ENCODE measurements around the gene PCDH17.
A peak's percentile ranks its signal among the peaks of the same experiment; 100 is the strongest.

Gene PCDH17, protein sequence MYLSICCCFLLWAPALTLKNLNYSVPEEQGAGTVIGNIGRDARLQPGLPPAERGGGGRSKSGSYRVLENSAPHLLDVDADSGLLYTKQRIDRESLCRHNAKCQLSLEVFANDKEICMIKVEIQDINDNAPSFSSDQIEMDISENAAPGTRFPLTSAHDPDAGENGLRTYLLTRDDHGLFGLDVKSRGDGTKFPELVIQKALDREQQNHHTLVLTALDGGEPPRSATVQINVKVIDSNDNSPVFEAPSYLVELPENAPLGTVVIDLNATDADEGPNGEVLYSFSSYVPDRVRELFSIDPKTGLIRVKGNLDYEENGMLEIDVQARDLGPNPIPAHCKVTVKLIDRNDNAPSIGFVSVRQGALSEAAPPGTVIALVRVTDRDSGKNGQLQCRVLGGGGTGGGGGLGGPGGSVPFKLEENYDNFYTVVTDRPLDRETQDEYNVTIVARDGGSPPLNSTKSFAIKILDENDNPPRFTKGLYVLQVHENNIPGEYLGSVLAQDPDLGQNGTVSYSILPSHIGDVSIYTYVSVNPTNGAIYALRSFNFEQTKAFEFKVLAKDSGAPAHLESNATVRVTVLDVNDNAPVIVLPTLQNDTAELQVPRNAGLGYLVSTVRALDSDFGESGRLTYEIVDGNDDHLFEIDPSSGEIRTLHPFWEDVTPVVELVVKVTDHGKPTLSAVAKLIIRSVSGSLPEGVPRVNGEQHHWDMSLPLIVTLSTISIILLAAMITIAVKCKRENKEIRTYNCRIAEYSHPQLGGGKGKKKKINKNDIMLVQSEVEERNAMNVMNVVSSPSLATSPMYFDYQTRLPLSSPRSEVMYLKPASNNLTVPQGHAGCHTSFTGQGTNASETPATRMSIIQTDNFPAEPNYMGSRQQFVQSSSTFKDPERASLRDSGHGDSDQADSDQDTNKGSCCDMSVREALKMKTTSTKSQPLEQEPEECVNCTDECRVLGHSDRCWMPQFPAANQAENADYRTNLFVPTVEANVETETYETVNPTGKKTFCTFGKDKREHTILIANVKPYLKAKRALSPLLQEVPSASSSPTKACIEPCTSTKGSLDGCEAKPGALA (N-terminal part only)

DNA sequence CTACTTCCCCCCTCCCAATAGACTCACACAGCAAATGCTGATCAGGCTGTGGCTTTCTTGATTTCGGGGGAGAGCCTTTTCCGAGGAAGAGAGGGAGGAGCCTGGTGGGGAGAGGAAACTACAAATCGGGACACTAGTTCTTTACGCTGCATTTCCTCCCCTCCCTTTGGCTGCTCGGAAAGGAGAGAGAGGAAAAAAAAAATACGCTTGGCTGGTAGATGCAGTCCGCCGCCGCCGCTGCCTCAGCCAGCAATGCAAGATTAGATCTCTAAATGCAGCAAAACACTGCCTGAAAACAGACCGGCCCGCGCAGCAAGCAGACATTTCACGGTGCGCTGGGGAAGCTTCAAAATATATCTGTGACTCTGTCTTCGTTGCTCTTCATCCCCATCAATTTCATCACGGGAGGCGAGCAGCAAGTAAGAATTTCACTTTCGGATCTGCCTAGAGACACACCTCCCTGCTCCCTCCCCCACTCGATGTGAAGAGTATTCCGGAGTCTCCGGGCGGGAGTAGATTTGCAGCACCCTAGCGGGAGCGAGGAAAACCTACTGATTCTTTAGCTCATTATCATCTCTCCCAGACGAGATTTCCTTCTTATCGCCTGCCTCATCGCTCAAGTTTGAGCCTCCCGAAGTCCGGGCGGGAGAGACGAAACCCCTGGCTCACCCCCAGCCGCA, at the start of gene PCDH17:
TSS of gene PCDH17 (plus strand) at position 149 of the 680 bp plus-strand sequence. CDS start 803 bp downstream, outside the sequence.
- DNase-seq (ENCODE audit: low read depth), result peak; percentile 56

DNA sequence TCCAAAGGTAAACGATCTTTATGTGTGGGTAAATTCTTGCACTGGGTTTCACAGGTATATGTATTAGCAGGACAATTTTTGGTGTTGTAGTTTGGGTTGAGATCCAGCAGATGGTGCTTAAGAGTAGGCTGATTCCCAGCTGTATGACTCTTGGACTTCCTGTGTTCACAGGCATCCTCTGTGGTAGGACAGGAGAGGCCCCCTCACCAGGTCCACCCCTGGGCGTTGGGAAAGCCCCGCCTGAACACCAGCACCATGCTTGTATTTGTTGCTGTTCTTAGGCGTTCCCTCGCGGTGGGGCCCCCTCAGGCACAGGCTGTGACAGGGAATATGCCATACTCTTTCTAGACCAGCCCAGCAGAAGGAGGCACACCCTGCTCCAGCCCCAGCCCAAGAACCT, 49.5 kb upstream of the PCDH17 start:
- no peak for DNase-seq (ENCODE audit: low read depth)

DNA sequence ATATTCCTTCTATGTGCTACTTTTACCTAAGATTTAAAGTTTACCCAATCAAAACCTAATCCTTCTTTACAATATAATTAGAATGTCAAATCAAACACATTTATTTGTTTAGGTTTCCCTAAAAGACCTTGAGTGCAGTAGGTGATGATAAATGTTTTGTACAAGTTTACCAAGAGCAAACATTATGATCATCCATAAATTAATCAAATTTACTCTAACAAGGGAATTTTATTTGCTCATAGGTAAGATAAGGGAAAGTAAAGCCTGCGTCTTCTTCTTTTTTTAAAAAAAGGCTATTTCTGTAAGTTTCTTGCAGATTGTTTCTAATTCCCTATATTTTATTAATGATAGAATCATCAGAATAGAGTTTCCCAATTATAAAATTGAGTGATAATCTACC, 48.0 kb upstream of the PCDH17 start:
- DNase-seq (ENCODE audit: low read depth), result no peak

DNA sequence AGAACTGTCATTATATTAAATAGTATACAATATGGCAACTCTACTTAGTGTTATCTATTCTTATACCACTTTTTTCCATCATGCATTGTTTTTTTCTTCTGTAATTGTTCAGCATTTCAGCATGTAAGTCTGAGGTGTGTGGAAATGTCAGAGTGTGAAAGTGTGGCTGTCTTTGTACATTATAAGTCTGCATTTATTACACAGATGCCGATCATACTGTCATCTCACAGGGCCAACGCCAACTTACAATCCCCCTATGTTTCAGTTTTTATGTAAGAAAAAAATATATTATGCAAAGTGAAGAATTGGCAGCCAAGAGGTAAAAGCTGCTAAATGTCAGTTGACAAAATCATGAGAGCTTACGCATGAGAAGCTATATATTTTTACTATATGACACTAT, 42.9 kb upstream of the PCDH17 start:
- no peak for DNase-seq (ENCODE audit: low read depth)

DNA sequence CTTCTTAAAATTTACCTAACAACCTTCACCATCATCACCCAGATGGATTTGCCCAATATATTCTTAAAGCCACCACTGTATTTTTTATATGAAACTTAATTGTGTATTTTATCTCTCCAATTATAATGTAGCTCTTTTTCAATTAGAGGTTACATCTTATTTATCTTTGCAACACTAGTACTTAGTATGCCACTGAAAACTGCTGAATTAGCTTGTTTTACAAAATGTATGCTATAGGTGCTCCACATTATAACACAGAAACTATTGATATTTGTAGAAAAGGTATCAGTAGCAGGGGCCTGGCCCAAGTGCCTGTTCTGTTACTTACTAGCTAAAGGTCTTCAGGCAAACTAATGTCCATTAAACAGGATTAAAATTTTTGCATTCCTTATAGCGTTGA, 35.8 kb upstream of the PCDH17 start:
- DNase-seq (ENCODE audit: low read depth), result no peak

DNA sequence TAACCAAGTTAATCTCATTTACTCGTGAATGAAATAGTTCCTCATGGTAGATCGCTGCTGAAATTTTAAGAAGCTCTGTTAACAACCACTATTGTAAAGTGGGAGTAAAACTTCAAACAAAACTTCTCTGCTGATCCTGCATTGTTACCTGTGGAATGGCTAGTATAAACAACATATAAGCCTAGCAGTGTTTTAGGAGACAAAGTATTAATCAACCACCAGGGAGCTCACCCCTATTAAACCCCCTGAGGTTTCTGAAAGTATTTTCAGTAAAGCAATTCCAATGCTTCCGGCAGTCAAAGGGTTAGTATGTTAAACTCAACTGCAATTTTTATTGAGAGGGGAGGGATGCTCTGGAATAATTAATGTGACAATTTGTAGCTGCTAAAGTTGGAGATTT, 30.0 kb upstream of the PCDH17 start:
- DNase-seq (ENCODE audit: low read depth), result no peak

DNA sequence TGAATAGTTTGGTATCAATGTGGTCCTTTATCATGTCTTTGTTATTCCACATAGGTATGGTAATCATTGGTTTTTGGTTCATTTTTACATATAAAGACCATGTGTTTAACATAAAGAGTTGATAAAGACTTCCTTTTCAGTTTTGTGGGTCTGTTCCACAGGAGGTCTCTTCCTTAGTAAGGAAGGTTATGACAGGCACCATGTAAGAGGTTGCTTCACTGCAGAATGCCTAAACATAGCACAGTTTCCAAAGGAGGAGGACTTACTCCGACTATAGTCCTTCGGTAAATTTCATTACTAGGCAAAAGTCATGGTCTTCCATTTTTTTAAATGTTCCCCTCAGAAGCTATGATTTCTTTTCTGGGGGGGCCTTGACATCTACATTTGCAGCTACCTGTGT, 27.1 kb upstream of the PCDH17 start:
- no peak for DNase-seq (ENCODE audit: low read depth)

DNA sequence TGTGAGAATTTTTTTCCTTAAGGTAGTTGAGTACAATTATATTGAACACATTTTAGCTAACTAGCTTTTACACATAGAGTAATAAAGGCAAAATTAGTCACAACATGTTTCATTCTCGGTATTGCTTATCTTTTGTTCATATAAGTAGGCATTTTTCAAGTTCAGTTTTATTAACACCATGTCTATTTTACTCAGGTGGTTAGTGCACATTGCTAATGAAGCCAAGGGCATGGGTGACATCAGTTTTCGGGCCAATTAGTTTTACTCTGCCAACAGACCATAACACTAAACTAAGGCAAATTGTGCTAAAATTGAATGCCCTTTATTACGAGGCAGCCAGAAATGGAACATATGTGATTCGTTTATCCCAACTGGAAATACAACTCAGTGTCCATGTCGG, 19.6 kb upstream of the PCDH17 start:
- no peak for DNase-seq (ENCODE audit: low read depth)

DNA sequence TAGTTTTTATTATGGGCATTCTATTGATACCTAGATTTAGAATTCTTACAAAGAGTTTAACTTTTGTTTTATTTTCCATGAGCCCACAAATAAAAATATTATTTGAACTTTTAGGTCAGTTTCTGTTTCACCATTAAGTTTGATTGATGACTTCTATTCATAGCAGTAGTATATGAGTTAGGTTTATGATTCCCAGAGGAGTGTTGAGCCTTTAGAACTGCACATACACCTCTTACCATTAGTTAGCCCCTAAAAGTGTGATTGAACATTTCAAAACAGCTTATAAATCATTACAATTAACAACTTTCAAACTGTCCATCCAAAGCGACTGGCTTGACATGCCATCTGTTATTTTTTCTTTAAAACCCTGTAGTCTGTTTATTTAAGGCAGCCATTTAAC, 19.0 kb upstream of the PCDH17 start:
- no peak for DNase-seq (ENCODE audit: low read depth)

DNA sequence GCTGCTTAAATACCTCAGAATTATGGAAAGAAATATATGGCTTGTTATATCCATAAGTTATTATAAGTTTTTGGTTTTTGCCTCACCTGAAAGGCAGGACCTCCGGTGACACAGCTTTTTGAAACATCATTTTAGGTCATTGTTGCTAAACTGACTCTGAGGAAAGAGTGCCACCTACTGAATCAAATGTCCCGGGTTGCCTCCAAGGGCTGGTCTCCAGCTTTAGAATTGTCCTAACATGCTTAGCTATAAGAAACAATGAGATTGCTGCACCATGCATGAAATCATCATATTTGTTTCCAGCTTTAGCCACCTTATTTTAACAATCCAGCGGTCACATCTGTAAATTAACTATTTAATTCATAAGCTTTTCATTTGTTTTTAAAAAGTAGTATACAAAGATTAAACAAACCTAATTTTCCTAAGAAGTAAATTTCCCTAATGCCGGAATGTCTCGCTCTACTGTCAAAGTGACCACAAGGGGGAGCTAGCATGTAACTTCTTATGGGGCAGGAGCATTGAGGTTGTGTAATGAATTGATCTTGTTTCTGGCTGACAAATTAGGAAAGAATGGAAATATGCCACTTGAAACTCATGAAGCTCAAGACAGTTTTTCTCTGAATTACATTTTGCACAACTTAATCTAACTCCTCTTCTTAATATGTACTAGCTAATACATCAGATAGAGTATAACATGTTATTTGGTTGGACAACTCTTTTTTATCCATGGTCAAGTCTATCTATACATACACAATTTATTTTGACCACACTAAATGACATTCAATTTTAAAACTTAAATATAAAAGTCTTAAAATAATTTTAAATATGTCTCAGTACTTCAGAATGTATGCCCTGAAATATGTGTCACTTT, 6.7 kb upstream of the PCDH17 start:
- DNase-seq (ENCODE audit: low read depth), result peak; percentile 53

DNA sequence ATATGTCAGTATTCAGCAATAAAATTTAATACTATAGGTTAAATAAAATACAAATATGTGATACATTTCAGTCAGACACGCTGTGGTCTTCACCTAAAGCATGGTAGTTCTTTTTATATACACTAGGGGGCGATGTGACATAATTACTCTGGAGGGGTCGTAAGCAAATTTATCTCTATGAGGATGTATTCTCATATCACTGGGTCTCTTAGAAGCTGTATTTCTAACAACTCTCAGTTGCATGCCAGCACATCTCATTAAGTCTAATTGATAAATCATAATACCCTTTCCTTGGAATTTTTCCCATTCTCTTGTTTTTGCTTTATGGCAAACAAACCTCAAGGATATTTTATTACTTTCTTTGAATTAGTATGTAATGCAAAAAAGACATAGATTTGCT, 3.9 kb upstream of the PCDH17 start:
- peak; percentile 27 for DNase-seq (ENCODE audit: low read depth)

DNA sequence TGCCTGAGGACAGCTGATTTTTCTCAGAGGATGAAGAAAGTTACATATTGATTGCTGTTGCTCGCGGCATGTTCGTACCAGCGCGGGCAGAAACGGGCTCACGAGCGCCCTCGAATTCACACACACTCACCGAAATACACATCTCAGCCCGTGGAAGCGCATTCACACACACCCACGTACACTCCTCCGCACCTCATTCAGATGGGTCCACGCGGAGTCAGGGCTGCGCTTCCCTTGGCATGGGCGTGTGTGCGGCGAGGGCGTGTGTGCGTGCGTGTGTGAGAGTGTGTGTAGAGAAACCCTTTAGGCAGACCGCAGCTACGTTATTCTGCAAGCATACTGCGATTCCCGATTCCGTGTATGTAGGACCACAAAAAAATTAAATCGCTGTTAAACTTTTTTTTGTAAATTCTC, 2.1 kb upstream of the PCDH17 start:
- DNase-seq (ENCODE audit: low read depth), result no peak

DNA sequence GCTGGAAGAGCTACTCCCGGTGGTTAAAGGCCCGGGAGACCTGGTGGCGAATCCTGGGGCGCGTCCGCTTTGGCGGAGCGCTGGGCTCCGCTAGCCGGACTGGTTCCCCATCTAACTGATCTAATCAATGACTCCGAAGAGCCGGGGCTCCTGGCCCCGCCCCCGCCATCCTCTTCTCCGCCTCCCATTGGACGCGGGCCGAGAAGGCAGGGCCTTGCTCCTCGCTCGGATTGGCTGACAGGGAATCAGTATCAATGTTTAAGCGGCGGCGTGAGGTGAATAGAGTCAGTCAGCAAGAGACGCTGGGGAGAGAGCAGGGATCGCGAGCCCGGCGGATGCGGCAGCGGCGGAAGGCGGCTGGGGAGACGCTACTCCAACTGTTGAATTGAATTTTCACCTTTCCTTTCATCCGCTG, 1.7 kb upstream of the PCDH17 start:
- peak; percentile 77 for DNase-seq (ENCODE audit: low read depth)

DNA sequence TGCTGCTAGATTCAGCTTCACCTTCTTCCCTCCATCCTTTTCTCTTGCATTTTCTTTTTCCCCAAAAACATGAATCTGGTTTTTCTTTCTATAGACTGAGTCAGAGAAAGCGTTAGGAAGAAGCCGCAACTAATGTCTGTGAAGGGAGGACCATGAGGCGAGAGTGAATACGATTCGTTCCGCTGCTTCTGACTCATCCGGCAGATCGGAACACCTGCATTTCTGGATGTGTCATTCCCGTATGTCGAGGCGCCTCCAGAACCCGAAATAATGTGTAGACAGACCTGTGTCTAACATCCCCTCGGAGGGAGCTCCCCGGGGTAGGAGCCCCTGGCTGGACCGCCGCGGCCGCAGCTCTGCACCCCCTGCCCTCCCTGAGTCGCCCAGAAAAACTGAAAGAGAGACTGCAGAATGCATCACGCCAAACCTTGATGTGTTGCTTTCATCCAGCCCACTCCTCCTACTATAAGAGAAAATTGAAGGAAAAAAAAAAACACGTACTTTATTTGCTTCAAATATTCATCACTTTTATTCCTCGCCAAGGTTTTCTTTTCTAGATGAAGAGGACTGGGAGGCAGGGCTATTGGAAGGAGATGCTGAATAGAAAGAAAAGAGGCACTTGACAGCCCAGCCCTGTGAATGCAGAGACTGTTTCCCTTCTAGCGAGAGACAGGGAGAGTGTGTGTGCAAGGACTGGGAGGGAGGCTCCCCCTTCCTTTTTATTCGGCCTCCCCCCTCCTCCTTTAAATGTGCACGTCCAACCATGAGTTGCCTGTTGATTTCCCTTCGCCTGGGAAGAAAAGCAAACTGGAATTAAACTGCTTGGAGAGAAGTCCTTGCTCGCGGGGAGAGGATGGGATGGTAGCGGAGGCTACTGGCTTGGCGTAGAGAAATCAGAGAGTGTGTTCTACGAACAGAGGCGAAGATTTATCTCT, 616 bp upstream of the PCDH17 start:
- peak; percentile 42 for DNase-seq (ENCODE audit: low read depth)

DNA sequence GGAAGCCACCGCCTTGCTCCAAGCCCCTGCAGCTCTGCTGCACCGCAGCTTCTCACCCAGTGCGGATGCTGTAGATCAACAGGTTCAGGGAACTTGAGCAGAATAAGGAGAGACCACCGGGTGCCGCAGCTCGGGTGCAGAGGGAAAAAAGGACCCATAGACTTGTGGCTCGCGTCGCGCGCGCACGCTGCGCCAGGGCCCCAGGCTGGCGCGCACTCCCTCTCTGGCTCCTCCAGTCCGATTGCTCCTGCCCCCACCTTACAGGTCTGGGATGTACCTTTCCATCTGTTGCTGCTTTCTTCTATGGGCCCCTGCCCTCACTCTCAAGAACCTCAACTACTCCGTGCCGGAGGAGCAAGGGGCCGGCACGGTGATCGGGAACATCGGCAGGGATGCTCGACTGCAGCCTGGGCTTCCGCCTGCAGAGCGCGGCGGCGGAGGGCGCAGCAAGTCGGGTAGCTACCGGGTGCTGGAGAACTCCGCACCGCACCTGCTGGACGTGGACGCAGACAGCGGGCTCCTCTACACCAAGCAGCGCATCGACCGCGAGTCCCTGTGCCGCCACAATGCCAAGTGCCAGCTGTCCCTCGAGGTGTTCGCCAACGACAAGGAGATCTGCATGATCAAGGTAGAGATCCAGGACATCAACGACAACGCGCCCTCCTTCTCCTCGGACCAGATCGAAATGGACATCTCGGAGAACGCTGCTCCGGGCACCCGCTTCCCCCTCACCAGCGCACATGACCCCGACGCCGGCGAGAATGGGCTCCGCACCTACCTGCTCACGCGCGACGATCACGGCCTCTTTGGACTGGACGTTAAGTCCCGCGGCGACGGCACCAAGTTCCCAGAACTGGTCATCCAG, 964 bp downstream of the PCDH17 start:
- no peak for DNase-seq (ENCODE audit: low read depth)

DNA sequence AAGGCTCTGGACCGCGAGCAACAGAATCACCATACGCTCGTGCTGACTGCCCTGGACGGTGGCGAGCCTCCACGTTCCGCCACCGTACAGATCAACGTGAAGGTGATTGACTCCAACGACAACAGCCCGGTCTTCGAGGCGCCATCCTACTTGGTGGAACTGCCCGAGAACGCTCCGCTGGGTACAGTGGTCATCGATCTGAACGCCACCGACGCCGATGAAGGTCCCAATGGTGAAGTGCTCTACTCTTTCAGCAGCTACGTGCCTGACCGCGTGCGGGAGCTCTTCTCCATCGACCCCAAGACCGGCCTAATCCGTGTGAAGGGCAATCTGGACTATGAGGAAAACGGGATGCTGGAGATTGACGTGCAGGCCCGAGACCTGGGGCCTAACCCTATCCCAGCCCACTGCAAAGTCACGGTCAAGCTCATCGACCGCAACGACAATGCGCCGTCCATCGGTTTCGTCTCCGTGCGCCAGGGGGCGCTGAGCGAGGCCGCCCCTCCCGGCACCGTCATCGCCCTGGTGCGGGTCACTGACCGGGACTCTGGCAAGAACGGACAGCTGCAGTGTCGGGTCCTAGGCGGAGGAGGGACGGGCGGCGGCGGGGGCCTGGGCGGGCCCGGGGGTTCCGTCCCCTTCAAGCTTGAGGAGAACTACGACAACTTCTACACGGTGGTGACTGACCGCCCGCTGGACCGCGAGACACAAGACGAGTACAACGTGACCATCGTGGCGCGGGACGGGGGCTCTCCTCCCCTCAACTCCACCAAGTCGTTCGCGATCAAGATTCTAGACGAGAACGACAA, 1.8 kb downstream of the PCDH17 start:
- DNase-seq (ENCODE audit: low read depth), result no peak

DNA sequence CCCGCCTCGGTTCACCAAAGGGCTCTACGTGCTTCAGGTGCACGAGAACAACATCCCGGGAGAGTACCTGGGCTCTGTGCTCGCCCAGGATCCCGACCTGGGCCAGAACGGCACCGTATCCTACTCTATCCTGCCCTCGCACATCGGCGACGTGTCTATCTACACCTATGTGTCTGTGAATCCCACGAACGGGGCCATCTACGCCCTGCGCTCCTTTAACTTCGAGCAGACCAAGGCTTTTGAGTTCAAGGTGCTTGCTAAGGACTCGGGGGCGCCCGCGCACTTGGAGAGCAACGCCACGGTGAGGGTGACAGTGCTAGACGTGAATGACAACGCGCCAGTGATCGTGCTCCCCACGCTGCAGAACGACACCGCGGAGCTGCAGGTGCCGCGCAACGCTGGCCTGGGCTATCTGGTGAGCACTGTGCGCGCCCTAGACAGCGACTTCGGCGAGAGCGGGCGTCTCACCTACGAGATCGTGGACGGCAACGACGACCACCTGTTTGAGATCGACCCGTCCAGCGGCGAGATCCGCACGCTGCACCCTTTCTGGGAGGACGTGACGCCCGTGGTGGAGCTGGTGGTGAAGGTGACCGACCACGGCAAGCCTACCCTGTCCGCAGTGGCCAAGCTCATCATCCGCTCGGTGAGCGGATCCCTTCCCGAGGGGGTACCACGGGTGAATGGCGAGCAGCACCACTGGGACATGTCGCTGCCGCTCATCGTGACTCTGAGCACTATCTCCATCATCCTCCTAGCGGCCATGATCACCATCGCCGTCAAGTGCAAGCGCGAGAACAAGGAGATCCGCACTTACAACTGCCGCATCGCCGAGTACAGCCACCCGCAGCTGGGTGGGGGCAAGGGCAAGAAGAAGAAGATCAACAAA, 2.6 kb downstream of the PCDH17 start:
- no peak for DNase-seq (ENCODE audit: low read depth)

Measured in amniotic epithelial cell (primary cell).